Stomach smooth muscle (tissue), 2 donors: ENCODE measurements around the gene LIAS.

Experiments
- H3K27ac ChIP-seq: one replicate; pipeline ENCODE4 v1.7.0; 2013; ENCODE audit warnings: mild to moderate bottlenecking, low read length, inconsistent platforms
- H3K27me3 ChIP-seq, 2 donors: one replicate each; pipeline ENCODE4 v1.7.0; 2013; ENCODE audit warnings: low read length in 2 of 2; ENCODE audit not compliant: insufficient read depth in 2 of 2, control insufficient read depth in 1 of 2
- H3K36me3 ChIP-seq, 2 donors: one replicate each; pipeline ENCODE4 v1.7.0; 2013; ENCODE audit warnings: low read length in 2 of 2; ENCODE audit not compliant: control insufficient read depth in 2 of 2, insufficient read depth in 2 of 2
- H3K4me1 ChIP-seq: one replicate; pipeline ENCODE4 v1.7.0; 2013; ENCODE audit warnings: low read length; ENCODE audit not compliant: control insufficient read depth, insufficient read depth
- H3K4me3 ChIP-seq, 2 donors: one replicate each; pipeline ENCODE4 v1.7.0; 2013; ENCODE audit warnings: low read length in 2 of 2
- H3K9ac ChIP-seq, 2 donors: one replicate each; pipeline ENCODE4 v1.7.0; 2013; ENCODE audit warnings: low read length in 2 of 2, mild to moderate bottlenecking in 1 of 2
- H3K9me3 ChIP-seq, 2 donors: one replicate each; pipeline ENCODE4 v1.7.0; 2013; ENCODE audit warnings: low read length in 2 of 2; ENCODE audit not compliant: control insufficient read depth in 2 of 2
- donor health status: healthy.
- donor health status: Pancreatic carcinoma.

The LIAS gene

GRCh38 chr4:39521253-39521919 lies 62.5 kb downstream of the LIAS start:
- peaks cover 0 to 2% of the 10 kb centered on the region in 2 donors for H3K36me3 ChIP-seq
- peaks cover 3% of the 10 kb centered on the region for H3K4me1 ChIP-seq
- H3K27ac ChIP-seq = no peak overlapping the region
- H3K4me3 ChIP-seq = no peak overlapping the region
- no peaks in the 10 kb centered on the region for H3K9me3 ChIP-seq
- no peaks in the 10 kb centered on the region for H3K27me3 ChIP-seq
- no peak overlapping the region for H3K9ac ChIP-seq

DNA sequence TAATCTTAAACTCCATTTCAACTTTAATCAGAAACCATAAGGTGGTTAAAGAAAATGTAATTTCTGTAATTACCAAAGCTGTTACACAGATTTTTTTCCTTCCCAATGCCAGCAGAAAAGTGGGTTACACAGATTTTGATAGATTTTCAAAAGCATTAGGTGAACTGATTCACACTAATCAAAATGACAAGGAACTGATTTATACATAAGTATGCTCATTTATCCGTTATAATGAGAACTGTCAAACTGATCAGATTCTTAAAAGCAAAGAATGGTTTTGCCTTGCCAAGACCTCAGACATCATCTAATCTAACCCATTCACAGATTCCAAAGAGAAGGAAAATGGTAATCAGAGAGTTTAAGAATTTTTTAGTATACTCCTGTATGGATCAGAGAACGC lies 63.2 kb downstream of the LIAS start:
- Histone ChIP-seq H3K4me1 (peaks cover 4% of the 10 kb centered on the region), H3K9ac (no peak overlapping the region), H3K36me3 (peaks cover 0 to 2% of the 10 kb centered on the region in 2 donors), H3K27ac (no peak overlapping the region), H3K9me3 (no peaks in the 10 kb centered on the region), H3K4me3 (no peak overlapping the region), H3K27me3 (no peaks in the 10 kb centered on the region)

- no peaks in the 10 kb centered on the region for H3K27me3 ChIP-seq
- no peak overlapping the region for H3K4me3 ChIP-seq
- no peaks in the 10 kb centered on the region for H3K36me3 ChIP-seq
- H3K27ac ChIP-seq = no peak overlapping the region
- no peak overlapping the region for H3K9ac ChIP-seq
- H3K9me3 ChIP-seq = no peaks in the 10 kb centered on the region
- peaks cover 8% of the 10 kb centered on the region for H3K4me1 ChIP-seq
Observed at GRCh38 chr4:39524161-39524957, 65.5 kb downstream of the LIAS start.

DNA sequence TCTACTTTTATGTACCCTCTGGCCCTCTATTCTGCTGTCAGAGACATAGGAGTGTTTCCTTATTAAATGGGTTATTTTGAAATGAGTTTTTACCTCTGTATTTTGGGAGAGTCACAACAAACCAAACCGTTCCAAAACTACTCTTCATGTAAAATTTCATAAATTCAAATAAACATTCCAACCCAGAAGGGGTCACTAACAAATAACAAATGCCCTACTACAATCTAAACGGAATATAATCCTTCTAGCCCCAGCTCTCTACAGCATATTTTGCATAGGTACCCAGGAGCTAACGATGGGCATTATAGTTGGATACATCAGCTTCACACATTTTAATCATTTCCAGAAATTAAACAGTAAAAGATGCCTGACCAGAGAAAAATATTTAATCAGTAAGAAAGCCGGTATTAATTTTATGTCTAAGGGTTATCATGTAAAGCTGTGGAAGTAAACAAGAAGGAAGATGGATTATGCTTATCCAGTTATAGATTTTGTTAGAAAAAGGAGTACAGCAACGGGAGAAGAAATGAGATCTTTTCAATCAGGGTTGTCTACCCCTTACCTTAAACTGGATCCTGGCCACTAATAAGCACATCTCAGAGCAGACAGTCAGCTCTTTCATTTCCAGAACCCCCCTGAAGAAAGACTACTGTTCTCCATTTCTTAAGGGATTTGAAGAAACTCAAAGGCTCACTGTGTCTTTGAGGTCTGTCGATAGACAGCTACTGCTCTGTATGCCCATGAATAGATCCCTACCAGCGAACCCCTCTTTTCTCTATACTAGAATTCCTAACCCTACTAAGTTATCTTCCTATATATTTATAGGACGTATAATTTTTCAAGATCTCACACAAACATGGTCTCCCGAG lies 67.2 kb downstream of the LIAS start:
- Histone ChIP-seq H3K27me3 (no peaks in the 10 kb centered on the region), H3K9me3 (no peaks in the 10 kb centered on the region), H3K27ac (peak overlapping the region; percentile 83), H3K36me3 (no peaks in the 10 kb centered on the region), H3K4me3 (peak overlapping the region; percentile 96 to 97), H3K9ac (peak overlapping the region; percentile 90 to 95), H3K4me1 (peaks cover 8% of the 10 kb centered on the region)

GRCh38 chr4:39526765-39527295 lies 68.0 kb downstream of the LIAS start:
- Histone ChIP-seq H3K4me3 (peak overlapping the region; percentile 96 to 97), H3K4me1 (peaks cover 8% of the 10 kb centered on the region), H3K9me3 (no peaks in the 10 kb centered on the region), H3K27me3 (no peaks in the 10 kb centered on the region), H3K9ac (peak overlapping the region; percentile 90 to 95), H3K27ac (peak overlapping the region; percentile 83), H3K36me3 (peaks cover 0 to under 1% of the 10 kb centered on the region in 2 donors)

DNA sequence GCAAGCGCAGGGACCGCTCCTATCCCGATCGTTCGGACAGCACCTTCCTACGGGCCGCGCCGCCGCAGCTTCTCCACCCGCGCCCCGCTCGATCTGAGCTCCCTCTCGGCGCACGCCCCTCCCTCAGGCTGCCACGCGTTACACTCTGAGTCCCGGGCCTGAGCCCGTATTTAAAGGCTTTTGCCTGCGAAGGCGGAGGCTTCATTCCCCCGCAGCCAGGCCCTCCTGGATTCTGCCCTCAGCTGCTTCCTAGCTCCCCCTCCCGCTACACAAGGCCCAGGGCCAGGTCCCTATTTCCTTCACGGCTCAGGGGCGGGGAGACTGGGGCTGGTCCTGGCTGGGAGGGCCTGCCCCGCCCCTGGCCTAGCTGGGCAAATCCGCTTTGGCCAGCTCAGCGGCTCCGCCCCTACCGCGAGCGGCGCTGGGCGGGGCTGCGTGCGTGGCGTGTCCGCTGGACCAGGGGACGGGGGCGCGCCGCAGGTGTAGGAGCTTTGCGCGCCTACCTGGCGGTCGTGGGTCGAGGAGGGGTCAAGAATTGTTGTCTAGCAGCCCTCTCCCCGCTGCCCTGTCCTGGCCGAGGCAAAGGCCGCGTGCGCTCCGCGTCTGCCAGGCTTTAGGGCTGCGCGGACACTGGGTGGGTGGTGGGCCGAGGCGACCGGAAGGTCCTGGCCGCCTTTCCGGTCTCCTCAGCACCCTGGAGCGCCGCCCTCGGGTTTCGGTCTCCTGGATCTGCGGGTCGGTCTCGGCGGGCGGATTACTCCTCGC lies 68.6 kb downstream of the LIAS start, which contains the start of gene UGDH:
Gene UGDH (minus strand): TSS at position 144 of the 765 bp plus-strand sequence. CDS start 5,927 bp downstream, outside the sequence.
- no peaks in the 10 kb centered on the region for H3K9me3 ChIP-seq
- peak within 1 kb of the TSS; percentile 96 to 97 for H3K4me3 ChIP-seq
- peak within 1 kb of the TSS; percentile 83 for H3K27ac ChIP-seq

DNA sequence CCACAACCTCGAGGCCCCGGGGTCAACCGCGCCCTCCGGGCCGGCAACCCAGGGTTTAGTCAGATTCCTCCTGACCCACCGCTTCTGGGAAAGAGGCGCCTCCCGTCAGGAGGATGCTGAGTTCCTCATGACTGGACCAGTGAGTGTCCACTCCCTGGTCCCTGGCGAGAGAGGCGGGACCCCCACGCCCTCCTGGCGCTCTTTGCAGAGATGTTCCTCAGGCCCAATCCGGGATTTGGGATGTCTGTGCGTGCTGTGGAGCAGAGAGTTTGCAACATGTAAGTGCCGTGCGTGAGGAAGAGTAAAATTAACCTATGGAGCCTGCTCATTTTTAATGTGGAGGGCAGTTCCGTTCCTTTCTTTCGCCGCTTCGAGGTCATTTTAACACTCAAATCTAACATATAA lies 69.2 kb downstream of the LIAS start:
- peak overlapping the region; percentile 90 to 95 for H3K9ac ChIP-seq
- no peaks in the 10 kb centered on the region for H3K27me3 ChIP-seq
- H3K36me3 ChIP-seq = peaks cover 0 to 3% of the 10 kb centered on the region in 2 donors
- no peaks in the 10 kb centered on the region for H3K9me3 ChIP-seq
- H3K4me1 ChIP-seq = peaks cover 8% of the 10 kb centered on the region
- peak overlapping the region; percentile 83 for H3K27ac ChIP-seq
- H3K4me3 ChIP-seq = peak overlapping the region; percentile 96 to 97

More for the DNA sequence above, 68.6 kb downstream of the LIAS start, which contains the start of gene UGDH:
- no peaks in the 10 kb centered on the region for H3K27me3 ChIP-seq
- peaks cover 0 to 3% of the 10 kb centered on the region in 2 donors for H3K36me3 ChIP-seq
- H3K4me1 ChIP-seq = peaks cover 8% of the 10 kb centered on the region
- H3K9ac ChIP-seq = peak within 1 kb of the TSS; percentile 90 to 95
